HepG2 (cell line): Measurements from ENCODE around the gene GALP. TPM values are rescaled to one million over a fixed set of nuclear protein-coding genes. Genes with fewer than 3 reads are reported as not detected.

Experiments
- ATF6 ChIP-seq: sonication (generic); formaldehyde crosslinking; conservative IDR thresholded peaks from 2 replicates; pipeline ENCODE4 v1.4.0; 2020; ENCODE audit warnings: missing genetic modification reagents
- ETV5 ChIP-seq: IDR thresholded peaks from 2 replicates; pipeline ENCODE4 v1.6.1; 2018; ENCODE audit warnings: missing biosample characterization, missing genetic modification reagents, inconsistent platforms, borderline replicate concordance
- HMG20A ChIP-seq: IDR thresholded peaks from 2 replicates; pipeline ENCODE4 v1.6.1; 2016; ENCODE audit warnings: borderline replicate concordance
- KDM2A ChIP-seq: sonication (generic); formaldehyde crosslinking; IDR thresholded peaks from 2 replicates; pipeline ENCODE4 v1.4.0; 2020; ENCODE audit warnings: low read depth, missing genetic modification reagents, borderline replicate concordance
- SOX13 ChIP-seq, 3 experiments: fragments of 450-650 bp in 1 of 3; sonication (generic) in 1 of 3; formaldehyde crosslinking in 1 of 3; IDR thresholded peaks in 2 of 3; conservative IDR thresholded peaks in 1 of 3; 2 replicates each; pipeline versions ENCODE4 v1.5.0 to v1.6.1; 2016 to 2020; ENCODE audit warnings: antibody characterized with exemption in 1 of 3, mild to moderate bottlenecking in 1 of 3, missing compliant biosample characterization in 1 of 3, missing genetic modification reagents in 1 of 3, moderate library complexity in 1 of 3
- SP4 ChIP-seq: sonication (generic); formaldehyde crosslinking; IDR thresholded peaks from 2 replicates; pipeline ENCODE4 v1.8.1; 2023; ENCODE audit warnings: mild to moderate bottlenecking, missing genetic modification reagents
- SRSF4 ChIP-seq: fragments of 200-400 bp; formaldehyde crosslinking; IDR thresholded peaks from one replicate; pipeline ENCODE4 v1.6.1; 2018; ENCODE audit warnings: mild to moderate bottlenecking, low read depth, low read length, moderate library complexity; ENCODE audit not compliant: poor library complexity, severe bottlenecking
- SUZ12 ChIP-seq: fragments of 150-350 bp; IDR thresholded peaks from 2 replicates; pipeline ENCODE4 v1.6.1; 2014; ENCODE audit warnings: low read depth, low read length
- TFDP1 ChIP-seq: IDR thresholded peaks from 2 replicates; pipeline ENCODE4 v1.6.1; 2016; ENCODE audit warnings: missing compliant biosample characterization, missing genetic modification reagents, borderline replicate concordance
- ZBTB40 ChIP-seq, 2 experiments: fragments of 450-650 bp in 1 of 2; sonication (generic) in 1 of 2; formaldehyde crosslinking in 1 of 2; IDR thresholded peaks; 2 replicates each; pipeline versions ENCODE4 v1.6.1 to v1.8.0; 2016 to 2022; ENCODE audit warnings: antibody characterized with exemption in 1 of 2, mild to moderate bottlenecking in 1 of 2, missing genetic modification reagents in 1 of 2
- ZKSCAN5 ChIP-seq: sonication (generic); formaldehyde crosslinking; IDR thresholded peaks from 2 replicates; pipeline ENCODE4 v1.5.1; 2020; ENCODE audit warnings: mild to moderate bottlenecking, missing genetic modification reagents
- ZNF549 ChIP-seq: sonication (generic); formaldehyde crosslinking; IDR thresholded peaks from 2 replicates; pipeline ENCODE4 v1.5.0; 2020; ENCODE audit warnings: missing genetic modification reagents
- ZNF570 ChIP-seq: sonication (generic); formaldehyde crosslinking; IDR thresholded peaks from 2 replicates; pipeline ENCODE4 v1.4.0; 2020; ENCODE audit warnings: mild to moderate bottlenecking, missing genetic modification reagents, borderline replicate concordance
- ZNF577 ChIP-seq: sonication (generic); formaldehyde crosslinking; IDR thresholded peaks from 2 replicates; pipeline ENCODE4 v1.4.0; 2020; ENCODE audit warnings: mild to moderate bottlenecking, low read depth, missing genetic modification reagents, borderline replicate concordance
- ZNF7 ChIP-seq: IDR thresholded peaks from 2 replicates; pipeline ENCODE4 v1.6.1; 2016; ENCODE audit warnings: missing biosample characterization, missing genetic modification reagents
- polyA plus RNA-seq, 8 experiments: library from polyadenylated mRNA; depleted of rRNA in 3 of 8; stranded (reverse) in 7 of 8; unstranded in 1 of 8; fragments of >200 nt; fragmentation: Illumina TruSeq in 4 of 8; extraction: Trizol in 4 of 8; gene quantifications; 2 replicates each; pipeline versions ENCODE4 v1.2.1 to v1.2.3, GENCODE V29; 2011 to 2016; ENCODE audit warnings: low read depth in 4 of 8, missing spikeins in 1 of 8, mixed read lengths in 1 of 8; ENCODE audit not compliant: insufficient read depth in 1 of 8
- total RNA-seq, 5 experiments: library from RNA; depleted of rRNA; stranded (reverse); fragments of >200 nt; fragmentation: Illumina TruSeq; extraction: Trizol; gene quantifications; 2 replicates each; pipeline ENCODE4 v1.2.3, GENCODE V29; 2016; ENCODE audit warnings: low read depth in 1 of 5

The GALP gene
- total and polyA plus RNA-seq, 2 of the 13 experiments (the other 11 are each of a cell fraction or from before 2014, with no cell fraction given), result not detected

- TF ChIP-seq ATF6 (CRISPR knock-in tag) (no peak), TFDP1 (CRISPR knock-in tag) (no peak), ZBTB40 (IDR thresholded peaks at IDR 0.05) (no peak), ZBTB40 (CRISPR knock-in tag; IDR thresholded peaks at IDR 0.05) (no peak), ZKSCAN5 (CRISPR knock-in tag) (no peak), SP4 (CRISPR knock-in tag) (peak; percentile 39; the same call in 1 of the 2 replicates), ZNF577 (CRISPR knock-in tag) (no peak), HMG20A (peak; percentile 76; the same call in 1 of the 2 replicates), KDM2A (CRISPR knock-in tag) (peak; percentile 29; the same call in 1 of the 2 replicates), SUZ12 (no peak), SOX13 (IDR thresholded peaks at IDR 0.05) (peak; percentile 48), SOX13 (CRISPR knock-in tag; conservative IDR thresholded peaks at IDR 0.05 in 1 of 2, IDR thresholded peaks at IDR 0.05 in 1 of 2) (peak in 1 of 2 experiments; percentile 91; a peak in 2 of 4 replicates), ZNF549 (CRISPR knock-in tag) (no peak), SRSF4 (no peak), ZNF7 (peak; percentile 48; the same call in 1 of the 2 replicates), ETV5 (CRISPR knock-in tag) (peak; percentile 69; the same call in 1 of the 2 replicates), ZNF570 (CRISPR knock-in tag) (no peak)
These were observed 33.6 kb upstream of the GALP start (continued) for GRCh38 chr19:56142087-56142787.
